NCI-H69 (cell line): Measurements from ENCODE around the gene BTBD16.

Source experiments
- DNase-seq: peaks from one replicate; lab custom pipeline; 2025; lab: John Stamatoyannopoulos, UW

The BTBD16 gene

GRCh38 chr10:122273966-122274545 lies 3.0 kb downstream of the BTBD16 start:
- DNase-seq: no peak

DNA sequence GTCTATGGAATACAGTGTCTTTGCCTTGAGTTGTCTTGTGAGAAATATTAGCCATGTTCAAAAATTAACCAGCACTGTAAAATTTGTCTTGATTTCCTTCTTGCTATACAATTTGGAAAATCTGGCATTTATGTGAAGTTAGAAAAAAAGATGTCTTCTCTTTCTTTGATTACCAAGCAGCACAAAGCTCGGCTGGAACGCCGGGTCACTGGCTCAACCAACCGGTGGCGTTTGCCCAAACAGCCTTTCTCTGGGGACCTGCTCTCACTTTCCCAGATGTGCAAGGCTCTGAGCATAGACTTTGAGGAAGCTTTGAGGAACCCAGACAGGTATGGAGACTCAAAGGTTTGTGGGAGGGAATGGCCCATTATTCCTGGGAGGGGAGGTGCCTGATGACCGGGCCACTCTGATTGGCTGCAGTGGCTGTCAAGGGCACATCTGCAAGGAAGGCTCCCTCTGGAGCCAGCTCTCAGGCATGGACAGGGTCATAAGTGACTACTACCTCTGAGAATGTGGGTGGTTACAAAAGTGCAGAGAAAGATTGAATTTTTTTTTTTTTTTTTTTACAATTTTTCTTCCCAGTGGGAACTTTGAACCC lies 5.6 kb downstream of the BTBD16 start:
- no peak for DNase-seq

GRCh38 chr10:122277526-122278136 lies 6.5 kb downstream of the BTBD16 start:
- no peak for DNase-seq

DNA sequence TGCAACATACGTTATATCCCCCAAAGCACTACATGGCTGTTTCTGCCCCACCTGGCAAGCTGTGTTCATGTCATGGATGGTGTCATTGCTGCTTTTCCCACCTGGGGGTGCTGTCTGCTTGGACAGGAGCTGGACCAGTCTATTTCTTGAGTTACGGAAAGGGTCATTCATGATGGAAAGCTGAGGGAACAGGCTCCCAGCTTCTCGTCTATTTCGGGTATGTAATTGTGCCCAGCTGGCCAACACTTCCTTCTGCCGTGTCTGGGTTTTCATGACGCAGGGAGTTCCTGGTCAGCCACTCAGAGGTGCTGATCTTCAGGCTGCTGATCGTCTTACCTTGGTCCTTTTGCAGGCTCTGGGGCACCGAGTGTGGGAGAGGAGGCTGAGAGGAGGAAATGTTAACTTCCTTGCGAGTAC lies 8.6 kb downstream of the BTBD16 start:
- peak; percentile 62 for DNase-seq

- DNase-seq: no peak
These were observed 9.1 kb downstream of the BTBD16 start for GRCh38 chr10:122280156-122280555.

DNA sequence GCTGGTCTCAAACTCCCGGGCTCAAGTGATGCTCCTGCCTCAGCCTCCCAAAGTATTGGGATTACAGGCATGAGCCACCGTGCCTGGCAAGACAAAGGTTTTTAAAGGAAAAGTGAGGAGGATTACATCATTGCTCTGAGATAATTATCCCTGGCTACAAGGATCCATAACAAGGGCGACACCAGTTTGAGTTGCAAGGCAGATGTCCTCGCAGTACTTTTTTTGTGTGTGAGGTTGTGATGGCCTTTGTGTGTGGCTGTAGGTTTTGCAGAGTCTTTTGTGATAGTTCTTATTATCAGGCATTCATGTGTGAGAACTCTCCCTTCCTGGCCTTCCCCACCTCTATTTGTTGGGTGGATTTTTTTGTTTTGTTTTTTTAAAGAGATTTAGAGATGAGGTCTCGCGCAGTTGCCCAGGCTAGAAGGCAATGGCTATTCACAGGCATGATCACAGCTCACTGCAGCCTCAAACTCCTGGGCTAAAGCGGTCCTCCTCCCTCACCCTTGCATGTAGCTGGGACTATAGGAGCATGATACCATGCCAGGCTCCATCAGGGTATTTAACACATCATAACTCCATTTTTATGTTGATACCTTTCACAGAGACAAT lies 10.0 kb downstream of the BTBD16 start:
- DNase-seq: no peak

DNA sequence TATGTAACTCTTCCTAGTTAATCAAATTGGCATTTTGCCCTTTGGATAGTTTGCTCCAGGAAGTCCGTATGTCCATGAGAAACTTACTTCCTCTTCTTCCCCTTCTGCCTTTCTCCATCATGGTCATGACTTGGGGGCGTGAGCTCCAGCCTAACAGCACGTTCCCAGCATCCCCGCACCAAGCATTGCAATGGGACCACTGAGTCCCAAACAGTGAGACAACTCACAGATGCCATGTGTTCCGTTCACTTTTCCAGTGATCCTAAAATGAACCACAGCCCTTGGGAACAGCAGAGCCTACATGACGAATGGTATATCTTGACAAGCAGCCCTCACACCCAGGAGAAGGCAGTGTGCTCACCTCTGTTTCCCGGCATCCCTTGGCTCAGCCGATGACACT lies 10.7 kb downstream of the BTBD16 start:
- DNase-seq: no peak

GRCh38 chr10:122282253-122282671 lies 11.2 kb downstream of the BTBD16 start:
- no peak for DNase-seq

DNA sequence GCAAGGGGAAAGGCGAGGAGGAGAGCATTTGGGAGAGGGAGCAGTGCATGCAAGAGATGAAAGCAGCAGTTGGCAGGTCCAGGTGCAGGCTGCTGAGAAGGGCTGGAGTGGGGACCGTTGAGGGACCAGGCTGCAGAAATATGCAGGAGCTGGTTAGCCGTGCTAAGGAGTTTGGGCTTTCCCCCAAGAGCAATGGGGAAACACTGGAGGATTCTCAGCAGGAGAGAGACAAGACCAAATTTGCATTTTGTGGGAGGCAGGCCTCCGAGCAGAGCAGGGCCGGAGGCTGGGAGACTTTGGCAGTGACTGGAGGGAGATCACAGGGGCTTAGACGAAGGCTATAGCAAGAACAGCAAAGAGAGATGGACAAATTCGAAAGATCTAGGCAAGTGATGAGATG lies 11.8 kb downstream of the BTBD16 start:
- no peak for DNase-seq

GRCh38 chr10:122285506-122286444 lies 14.7 kb downstream of the BTBD16 start:
- no peak for DNase-seq

- peak; percentile 78 for DNase-seq
These were observed 15.8 kb downstream of the BTBD16 start for GRCh38 chr10:122286867-122287266.

DNA sequence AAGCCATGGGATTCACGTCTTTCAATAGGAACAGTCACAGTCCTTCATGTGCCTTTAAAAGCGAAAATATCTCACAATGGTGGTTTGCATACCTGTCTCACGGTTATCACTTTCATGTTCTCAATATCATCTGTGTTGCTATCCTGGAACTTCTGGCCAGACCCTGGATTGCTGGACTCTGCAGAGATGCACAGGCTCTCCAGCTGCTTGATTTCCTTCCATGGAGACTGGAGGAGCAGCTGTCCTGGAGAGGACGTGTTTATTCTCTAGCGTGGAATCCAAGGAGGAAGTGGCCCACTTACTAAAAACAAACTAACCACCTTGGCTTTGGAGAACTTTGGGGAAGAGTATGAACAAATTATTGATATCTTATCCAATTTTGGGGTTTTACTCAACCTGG lies 16.5 kb downstream of the BTBD16 start:
- DNase-seq: no peak

DNA sequence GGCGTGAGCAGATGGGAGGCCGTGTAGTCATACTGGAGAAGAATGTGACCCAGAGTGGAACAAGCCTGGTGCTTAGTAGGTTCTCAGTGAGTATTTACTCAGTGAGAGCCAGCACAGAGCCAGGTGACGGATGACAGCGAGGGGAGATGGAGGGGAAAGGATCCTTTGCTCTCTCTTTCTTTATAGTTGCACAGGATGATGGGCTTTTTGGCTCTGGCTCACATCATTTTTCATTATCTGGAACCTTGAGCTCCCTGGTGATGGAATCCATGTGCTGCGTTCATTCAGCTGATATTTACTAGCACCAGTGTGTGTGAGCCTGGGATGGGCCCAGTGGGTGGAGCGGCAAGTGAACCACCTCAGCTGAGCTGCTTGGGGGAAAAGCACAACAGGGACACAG lies 17.2 kb downstream of the BTBD16 start:
- DNase-seq: no peak

GRCh38 chr10:122288917-122289316 lies 17.8 kb downstream of the BTBD16 start:
- no peak for DNase-seq

- DNase-seq: no peak
These were observed 19.2 kb downstream of the BTBD16 start for GRCh38 chr10:122290334-122290733.

DNA sequence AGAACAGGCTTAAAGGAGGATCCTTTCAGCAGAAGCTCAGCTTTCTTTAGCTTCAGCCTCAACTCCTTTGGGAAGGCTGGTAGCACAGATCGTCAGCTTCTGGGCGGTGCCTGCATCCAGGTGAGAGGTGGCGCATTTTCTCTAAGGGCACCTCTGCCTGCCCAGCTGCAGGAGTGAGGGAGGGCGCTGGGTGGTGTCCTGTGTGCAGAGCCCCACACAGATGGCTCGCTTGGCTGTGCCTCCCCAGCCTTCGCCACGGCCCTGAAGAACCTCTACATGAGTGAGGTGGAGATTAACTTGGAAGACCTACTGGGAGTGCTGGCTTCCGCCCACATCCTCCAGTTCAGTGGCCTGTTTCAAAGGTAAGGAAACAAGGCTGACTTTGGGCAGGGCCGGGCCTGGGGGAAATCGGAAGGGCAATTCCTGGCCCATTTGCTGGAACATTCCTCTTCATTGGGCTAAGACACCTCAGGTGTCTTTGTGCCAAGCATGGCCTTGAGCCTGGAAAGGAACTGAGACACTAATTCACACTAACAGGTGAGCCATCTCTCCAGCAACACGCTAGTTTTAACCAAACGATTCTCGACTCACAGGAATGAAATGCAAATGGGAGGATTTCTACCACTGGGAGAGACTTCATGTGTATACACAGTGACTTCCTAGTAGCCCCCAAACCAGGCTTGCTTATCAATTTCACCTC lies 19.9 kb downstream of the BTBD16 start:
- no peak for DNase-seq

DNA sequence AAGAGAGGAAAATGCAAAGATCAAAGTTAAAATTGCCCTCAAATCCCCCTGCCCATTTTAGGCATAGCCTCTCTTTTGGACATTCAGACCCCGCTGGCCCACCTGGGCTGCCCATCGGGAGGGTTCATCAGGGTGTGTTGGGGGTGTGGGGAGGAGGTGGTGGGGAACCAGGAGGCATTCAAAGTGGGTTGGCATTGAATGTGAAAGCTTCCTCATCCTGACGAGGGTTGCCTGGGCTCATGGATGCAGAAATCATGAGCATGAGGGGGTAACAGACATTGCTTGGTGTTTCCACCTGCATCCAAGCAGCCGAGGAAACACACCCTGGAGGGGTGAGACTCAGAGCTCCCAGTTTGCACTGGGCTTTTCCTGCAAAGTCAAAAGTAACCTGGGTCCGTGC lies 20.6 kb downstream of the BTBD16 start:
- DNase-seq: no peak

GRCh38 chr10:122292376-122292775 lies 21.3 kb downstream of the BTBD16 start:
- DNase-seq: no peak

DNA sequence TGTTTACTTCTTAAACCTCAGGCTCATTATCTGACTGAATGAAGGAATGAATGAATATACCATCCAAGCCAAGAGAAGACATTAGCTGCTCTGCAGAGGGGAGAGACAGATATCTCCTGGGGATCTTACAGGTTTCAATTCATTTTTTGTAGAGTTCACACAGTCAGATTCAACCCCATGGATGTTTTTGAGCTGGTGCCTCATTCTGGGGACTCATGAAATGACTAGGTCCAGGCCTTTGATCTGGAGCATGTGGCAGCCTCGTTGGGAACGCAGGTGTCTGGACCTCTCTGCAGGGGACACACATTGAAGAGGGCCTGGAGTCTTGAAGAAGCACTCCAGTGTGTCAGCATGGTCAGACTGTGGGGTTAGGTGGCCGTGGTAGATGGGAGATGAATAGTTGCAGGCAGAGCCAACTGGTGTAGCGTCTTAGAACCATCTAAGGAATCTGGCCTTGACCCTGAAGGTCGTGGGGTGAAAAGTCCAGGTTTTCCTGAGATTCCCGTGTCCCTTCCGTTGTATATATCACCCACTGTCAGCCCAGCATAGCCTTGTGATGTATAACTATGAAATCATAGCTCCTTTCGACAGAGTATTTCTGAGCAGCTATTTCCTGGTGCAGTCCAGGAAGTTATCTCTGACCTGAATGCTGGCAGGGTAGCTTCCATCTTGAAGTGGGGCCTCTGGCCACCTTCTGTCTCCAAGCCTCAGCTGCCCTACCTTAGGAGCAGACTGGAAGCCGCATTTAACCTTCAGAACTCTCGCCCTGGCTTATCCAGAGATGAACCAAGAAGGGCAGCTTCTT lies 22.3 kb downstream of the BTBD16 start:
- no peak for DNase-seq

DNA sequence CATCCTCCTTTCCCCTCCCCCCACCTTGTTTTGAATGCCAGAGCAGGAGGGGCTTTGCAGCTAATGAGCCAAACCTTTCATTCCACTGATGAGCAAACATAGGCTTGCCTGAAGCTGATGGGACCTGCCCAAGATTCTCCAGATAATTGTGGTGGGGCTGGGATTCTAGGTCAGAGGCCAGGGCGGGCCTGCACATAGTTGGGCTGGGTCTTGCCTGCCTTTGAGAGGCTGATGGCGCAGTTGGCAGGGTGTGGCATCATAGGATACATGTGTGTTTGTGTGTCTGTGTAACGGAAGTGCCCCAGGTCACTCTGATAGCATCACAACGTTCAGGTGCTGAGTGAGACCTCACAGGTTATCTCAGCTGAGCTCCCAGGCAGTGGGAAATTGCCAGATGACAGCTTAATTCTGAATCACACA lies 22.9 kb downstream of the BTBD16 start:
- DNase-seq: peak; percentile 44
